Activated CD8-positive, alpha-beta memory T cell treated with anti-CD3 and anti-CD28 coated beads, Interleukin-2, amount 50 U/mL, for 4 hours (primary cell): Measurements from ENCODE around the gene SRC.

Experiments used
- DNase-seq: peaks from one replicate; pipeline ENCODE4 v3.0.0-alpha.2; 2020

Gene SRC

DNA sequence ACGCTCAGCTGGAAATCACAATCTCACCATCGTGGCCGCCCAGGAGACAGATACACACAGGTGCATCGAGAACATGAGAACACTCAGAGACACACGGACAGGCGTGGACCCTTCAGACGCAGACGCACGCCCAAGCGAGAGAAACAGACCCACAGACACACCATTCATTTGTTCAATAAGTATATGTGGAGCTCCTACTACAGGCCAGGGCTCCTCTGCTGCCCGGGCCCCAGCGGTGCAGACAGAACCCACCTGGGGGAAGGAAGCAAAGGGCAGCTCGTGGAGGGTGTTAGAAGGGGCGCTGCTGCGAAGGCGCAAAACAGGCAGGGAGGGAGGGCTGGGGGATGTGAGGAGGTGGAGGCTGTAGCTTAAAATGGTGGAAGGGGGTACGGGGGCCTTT, 39.2 kb downstream of the SRC start:
- DNase-seq: no peak

DNA sequence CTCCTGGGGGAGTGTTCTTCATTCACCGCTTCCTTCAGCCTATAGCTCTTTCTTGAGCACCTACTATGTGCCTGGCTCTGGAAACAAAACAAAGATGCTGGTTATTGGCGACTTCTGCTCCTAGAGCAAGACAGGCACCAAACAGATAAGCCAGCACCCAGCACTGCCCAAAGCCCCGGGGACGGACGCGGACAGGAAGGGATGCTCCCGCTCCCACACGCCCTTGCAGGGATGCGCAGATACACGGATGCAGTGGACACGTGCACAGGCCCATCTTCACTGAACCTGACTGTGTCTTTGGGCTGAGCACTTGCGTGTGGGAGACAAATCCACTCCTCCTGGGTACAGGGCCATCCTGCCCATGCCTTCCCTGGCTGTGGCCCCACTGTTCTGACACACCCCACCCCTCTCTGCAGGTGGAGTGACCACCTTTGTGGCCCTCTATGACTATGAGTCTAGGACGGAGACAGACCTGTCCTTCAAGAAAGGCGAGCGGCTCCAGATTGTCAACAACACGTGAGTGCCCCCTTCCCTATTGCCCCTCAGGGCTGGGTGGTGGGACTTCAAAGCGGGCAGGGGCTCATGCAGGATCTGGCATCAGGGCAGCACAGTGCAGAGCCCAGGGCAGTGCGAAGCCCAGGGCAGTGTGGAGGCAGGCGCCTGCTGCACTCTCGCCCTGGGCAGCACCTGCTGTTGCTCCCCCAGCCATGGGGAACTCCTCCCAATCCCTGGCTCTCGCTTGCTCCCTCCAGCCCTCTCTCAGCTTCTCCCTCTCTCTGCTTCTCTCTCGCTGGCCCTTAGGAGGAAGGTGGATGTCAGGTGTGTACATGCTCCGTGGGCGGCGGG, 39.9 kb downstream of the SRC start:
- no peak for DNase-seq

DNA sequence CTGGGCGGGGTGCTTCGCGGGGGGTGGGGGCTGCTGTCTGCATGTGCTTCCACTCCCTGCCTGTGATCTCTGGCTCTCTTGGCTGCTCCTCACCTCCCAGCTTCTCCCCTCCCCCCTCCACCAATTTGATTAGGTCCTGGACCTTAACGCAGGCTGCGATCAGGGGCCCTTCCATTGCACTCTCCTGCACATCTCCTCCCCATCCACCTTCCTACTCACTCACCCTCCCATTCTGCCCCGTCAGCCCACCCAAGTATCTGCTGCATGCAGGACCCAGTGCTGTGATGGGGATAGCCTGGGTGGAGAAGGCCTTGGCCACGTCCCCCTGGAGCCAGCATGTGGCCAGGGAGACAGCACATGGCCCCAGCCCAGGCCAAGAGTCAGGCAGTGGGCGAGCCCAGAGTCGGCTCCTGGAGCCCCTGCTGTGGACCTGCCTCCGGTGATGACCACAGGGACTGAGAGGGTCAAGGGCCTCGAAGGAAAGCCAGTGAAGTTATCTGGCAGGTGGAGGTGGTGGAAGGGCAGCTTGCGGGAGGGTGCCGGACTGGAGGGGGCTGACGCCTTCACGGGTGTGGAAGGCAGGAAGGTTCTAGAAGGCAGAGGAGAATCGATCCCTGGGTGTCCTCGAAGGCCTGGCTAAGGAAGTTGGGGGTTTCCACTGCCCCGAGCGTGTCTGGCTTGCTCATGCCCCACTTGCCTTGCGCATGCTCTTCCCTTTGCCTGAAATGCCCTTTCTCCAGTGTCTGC, 40.7 kb downstream of the SRC start:
- no peak for DNase-seq

DNA sequence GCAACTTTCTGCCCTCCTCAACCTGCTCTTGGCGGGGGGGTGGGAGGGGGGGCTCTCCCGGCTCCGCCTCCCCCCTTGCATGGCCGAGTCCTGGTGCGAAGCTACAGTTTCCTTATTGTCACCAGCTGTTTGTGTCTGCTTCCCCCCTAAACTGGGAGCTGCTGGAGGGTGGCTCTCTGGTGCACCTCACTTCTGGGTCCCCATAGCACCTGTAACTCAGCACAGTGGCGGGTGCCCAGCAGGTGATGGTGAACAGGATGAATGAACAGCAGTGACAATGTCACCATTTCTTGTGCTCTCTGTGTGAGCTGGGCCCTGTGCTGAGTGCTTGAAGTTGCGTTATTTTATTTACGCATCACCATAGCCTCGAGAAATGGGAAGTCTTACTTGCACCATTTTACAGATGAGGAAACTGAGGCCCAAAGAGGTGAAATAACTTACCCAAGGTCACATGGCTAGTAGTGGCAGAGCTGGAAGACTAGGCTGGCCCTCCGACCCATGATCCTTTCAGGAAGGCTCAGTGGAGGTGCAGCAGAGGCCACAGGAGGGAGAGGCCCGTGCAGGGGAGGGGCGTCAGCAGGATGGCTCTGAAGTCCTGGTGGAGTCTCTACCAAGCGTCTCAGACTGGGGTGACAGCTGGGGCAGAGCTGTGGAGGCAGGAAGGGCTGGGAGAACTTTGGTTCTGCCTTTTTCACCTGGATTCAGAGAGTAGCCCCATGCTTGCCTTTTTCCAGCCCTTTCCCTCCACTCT, 41.8 kb downstream of the SRC start:
- DNase-seq: no peak

DNA sequence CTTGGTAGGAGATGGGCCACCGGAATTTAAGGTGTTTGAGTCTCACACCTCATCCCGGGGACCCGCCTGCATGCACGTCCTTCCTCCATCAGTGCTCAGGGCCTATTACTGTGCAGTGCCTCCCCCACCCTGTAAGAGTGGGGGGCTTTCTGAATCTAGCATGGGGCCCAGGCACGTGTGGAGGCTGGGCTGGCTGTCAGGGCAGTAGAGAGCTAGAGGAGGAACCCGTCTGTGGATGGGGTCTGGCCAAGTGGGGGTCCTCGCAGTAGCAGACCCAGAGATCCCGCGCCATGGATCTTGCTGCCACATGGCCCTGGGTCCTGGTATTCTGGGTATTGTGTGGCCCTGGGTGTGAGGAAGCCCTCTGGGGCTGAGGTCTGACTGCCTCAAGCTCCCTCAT, 42.9 kb downstream of the SRC start:
- DNase-seq: no peak

DNA sequence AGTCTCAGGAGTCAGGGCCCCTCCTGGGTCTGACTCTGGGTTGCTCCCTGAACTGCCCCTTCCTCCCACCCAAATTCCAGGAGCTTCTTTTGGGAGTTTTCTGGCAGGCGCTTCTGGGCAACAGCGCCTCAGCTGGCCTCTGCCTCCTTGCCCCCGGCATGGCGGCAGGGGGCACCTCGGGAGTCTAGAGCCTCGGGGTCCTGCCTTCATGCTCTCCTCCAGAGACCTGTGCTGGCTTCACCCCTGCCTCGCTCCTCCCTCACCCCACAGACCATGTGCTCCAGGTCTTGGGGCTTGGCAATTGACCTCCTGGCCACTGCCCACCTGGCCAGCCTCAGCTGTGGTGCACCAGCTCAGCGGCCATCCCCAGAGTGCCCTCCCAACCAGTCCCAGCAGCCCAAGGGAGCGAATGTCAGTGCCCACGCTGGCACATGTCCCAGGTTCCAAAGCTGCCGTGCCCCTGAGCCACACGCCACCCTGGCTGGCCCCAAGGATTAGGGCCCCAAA, 43.4 kb downstream of the SRC start:
- no peak for DNase-seq

DNA sequence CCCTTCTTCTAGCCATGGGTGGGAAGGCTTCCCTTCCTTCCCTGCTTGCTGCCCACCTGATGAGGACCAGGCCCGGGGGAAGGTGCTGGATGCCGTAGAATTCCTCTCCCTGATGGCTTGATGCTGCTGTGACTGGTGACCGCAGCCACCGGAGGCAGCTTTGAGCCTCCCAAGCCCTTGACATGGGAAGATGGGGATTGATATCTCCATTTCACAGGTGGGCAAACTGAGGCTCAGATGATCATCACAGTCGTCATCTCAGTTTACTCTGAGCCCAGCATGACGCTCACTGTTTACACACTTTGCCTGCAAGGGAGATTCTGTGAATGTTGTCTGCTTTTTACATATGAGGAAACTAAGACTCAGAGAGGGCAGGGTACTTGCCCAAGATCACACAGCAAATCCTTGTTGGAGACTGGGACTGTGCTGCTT, 43.9 kb downstream of the SRC start:
- no peak for DNase-seq

DNA sequence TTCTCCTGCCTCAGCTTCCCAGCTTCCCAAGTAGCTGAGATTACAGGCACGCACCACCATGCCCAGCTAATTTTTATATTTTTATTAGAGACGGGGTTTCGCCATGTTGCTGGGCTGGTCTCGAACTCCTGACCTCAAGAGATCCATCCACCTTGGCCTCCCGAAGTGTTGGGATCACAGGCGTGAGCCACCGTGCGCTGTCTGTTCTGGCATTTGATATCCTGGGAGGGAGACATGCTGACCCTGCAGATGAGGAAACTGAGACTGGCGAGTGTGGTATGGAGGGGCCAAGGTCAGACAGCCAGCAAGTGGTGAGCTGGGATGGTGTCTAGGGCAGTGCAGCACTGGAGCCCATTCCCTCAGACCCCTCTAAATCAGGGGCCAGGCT, 44.6 kb downstream of the SRC start:
- no peak for DNase-seq

DNA sequence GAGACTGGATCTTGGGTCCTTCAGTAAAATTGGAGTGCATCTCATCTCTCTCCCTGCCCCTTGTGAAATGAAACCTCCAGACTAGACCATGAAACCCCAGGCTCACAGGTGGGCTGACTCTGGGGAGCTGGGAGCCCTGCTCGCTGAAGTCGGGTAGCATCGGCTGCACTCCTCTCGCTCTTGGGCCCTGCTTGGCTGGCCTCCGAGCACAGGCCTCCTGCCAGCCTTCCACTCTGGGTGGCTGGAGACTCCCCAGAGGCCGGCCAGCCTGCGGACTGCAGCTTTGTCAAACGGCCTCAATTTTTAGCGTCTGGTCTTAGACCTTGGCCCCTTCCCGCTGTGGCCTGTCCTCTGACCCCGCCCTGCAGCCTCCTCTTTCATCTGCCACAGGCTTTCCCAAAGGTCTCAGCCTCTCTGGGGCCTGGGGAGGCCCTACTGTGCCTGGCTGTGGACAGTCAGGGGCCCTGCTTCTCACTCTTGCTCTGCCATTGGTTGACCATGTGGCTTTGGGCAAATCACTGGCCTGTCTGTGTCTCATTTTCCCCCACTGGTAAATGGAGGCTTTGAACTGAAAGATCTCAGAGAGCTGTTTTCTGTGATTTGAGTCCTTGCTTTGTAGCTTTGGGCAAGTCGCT, 45.1 kb downstream of the SRC start:
- no peak for DNase-seq

DNA sequence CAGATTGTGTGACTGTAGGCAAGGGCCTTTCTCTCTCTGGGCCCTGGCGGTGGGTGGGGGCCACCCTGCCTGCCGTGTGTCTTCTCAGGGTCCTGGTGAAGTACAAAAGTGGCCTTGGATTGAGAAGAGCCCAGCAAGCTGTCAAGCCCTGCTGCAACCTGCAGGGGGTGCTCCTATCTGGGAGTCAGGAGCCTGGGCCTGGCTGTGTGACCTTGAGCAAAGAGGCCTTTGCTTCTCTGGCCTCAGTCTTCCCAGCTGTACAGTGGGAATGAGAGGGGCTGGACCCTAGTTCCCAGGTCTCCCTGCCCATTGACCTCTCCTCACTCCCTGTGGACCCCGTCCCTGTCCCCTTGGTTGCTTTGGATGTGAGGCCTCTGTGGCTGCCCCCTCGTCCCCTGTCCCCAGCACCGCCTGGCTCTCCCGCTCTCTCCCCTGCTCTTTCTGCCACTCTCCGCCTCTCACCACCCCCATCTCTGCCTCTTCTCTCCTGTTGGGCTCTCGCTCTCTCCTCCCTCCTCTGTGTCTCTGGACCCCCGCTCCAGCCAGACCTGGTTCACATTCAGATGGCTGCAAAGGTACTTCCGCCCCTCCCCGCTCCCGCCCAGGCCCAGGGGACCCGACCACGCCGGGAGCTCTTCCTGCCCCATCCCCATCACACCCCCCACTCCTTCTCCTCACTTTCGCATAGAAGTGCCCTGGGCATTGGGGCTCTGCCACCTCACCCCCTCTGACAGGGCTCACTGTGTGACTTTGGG, 46.7 kb downstream of the SRC start:
- no peak for DNase-seq

DNA sequence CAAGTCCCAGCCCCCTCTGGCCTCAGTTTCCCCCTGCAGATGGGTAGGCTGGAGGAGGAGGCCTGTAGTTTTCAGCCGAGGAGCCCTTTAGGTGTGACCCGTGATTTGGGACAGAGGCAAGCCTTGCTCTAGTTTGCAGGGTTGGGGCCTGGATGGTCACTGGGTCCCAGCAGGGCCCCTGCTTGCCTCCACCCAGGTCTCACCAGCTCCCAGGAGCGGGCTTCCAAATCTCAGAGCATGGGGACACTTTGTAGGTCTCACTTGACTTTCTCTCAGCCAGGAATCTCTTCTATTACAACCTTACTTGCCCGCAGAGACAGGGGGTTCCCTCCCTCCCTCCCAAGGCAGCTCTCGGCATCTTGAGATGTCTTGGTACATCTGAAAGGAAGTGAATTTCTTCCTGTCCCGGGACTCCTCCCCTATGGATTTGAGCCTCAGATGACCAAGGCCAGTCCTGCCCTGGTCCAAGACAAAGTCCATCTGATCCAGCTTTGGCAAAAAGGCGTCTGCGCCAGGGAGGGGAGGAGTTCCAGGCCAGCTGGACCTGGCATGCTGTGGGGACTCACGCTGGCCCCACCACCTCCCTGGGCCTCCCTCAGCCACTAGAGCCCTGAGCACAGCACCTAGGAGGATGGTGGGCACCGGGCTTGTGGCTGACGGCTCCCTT, 47.4 kb downstream of the SRC start:
- DNase-seq: no peak

DNA sequence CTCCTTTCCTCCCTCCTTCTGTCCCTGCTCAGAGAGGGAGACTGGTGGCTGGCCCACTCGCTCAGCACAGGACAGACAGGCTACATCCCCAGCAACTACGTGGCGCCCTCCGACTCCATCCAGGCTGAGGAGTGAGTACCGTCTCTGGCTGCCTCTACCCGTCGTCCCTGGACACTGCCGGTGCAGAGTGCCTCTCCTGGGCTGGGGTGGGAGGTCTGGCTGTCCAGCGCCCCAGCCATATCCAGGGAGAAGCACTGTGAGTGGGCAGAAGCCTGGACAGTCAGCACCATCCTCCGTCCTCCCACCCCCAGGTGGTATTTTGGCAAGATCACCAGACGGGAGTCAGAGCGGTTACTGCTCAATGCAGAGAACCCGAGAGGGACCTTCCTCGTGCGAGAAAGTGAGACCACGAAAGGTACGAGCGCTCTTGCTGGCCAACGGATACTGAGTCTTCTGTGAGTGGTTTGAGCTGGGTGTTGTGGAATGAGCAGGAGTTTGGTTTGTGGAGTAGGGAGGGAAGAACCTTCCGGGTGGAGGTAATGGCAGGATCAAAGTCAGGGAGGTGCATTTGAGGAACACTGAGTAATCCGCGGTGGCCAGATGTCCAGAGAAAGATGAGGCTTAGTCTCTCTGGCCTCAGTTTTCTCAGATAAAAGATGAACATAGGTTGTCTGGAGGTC, 48.1 kb downstream of the SRC start:
- no peak for DNase-seq

DNA sequence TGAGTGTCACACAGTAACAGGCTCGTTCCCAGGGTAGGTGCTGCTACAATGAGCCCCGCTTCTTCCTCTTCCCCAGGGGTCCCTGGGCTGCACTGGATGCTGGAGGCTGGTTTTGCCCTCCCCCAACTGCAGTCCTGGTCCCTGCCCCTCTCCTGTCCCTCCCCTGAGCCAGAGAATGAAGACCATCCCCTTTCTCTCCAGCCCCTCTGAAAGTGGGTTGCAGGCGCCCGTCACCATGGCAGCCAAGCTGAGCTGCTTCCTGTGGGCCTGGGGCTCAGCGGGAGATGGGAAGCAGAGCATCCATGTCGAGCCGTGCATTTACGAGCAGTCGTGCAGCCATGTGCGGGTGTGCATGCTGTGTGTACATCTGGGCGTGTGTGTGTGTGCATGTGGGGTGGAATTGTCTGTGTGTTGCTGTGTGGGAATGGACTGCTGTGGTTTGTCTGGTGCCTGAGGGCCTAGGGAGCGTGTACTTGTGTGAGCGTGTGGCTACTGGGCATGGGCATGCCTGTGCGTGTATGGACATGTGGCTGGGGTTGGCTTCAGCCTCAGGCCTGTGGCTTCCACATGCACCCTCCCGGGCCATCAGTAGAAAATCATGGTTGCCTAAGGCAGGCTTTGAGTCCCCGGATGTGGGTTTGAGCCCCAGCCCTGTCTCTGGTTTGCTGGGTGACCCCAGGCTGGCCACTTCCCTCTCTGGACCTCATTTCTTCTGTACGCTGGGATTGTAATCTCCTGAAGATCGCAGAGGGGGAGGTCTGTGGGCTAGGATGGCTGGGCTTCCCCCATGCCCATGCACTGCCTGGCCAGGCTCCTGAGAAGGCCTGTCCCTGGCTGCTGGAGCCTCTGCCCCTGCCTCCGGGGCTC, 48.8 kb downstream of the SRC start:
- DNase-seq: no peak

DNA sequence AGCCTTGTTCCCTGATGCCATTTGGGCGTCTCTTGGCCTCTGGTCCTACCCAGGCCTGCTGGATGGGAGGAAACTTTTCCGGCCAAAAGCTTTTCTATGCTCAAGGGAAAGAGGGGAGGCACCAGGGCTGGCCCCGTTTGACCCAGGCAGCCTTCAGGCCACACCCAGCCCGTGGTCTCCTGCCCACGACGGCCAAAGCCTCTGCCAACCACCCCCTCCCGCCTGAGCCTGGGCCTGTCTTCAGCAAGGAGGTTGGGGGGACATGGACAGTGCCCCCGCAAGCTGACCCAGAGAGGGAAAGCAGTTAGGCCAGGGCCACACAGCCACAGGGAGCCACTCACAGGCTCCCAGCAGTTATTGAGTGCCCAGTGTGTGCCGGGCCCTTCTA, 49.5 kb downstream of the SRC start:
- no peak for DNase-seq

DNA sequence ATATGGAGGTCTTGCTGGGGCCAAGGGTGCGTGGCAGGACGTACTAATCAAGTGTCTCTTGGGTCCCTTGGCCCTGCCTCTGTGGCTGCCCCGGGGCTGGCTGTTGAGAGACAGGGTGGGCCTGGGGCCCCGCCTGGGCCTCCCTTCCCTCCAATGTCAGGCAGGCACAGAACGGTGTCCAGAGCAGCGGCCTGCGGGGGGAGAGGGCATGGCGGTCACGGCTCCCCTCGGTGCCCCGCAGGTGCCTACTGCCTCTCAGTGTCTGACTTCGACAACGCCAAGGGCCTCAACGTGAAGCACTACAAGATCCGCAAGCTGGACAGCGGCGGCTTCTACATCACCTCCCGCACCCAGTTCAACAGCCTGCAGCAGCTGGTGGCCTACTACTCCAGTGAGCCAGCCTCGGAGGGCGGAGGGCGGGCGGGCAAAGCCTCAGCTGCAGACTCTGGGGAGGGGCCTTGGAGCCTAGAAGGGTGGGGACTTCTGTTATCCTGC, 50.0 kb downstream of the SRC start:
- no peak for DNase-seq

DNA sequence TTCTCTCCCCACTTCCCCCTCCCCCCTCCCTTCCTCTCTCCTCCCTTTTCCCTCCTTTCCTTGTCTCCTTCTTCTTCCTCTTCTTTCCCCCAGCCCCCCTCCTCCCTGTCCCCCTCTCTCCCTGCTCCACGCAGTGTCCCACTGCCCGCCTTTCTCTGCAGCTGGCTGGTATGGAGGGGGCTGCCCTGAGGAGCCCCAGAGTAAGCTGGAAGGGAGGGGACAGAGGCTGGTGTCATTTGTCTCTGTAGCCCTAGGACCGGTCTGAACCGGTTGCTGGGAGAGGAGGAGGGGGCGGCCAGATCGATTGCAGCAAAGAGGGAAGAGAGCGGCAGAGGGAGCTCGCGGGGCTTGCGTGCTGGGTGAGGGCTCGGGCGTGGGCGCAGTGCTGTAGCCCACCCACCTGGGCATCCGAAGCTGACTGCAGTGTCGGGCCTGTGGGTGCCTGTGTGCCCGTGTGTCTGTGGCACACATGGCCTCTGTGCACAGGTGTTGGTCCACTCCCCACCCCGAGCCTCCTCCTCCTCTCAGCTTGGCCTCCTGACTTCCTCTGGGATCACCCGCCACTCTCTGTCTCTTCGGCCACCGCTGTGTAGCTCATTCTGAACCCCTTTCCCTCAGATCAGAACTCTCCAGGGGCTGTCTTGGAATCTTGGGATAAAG, 50.6 kb downstream of the SRC start:
- no peak for DNase-seq

DNA sequence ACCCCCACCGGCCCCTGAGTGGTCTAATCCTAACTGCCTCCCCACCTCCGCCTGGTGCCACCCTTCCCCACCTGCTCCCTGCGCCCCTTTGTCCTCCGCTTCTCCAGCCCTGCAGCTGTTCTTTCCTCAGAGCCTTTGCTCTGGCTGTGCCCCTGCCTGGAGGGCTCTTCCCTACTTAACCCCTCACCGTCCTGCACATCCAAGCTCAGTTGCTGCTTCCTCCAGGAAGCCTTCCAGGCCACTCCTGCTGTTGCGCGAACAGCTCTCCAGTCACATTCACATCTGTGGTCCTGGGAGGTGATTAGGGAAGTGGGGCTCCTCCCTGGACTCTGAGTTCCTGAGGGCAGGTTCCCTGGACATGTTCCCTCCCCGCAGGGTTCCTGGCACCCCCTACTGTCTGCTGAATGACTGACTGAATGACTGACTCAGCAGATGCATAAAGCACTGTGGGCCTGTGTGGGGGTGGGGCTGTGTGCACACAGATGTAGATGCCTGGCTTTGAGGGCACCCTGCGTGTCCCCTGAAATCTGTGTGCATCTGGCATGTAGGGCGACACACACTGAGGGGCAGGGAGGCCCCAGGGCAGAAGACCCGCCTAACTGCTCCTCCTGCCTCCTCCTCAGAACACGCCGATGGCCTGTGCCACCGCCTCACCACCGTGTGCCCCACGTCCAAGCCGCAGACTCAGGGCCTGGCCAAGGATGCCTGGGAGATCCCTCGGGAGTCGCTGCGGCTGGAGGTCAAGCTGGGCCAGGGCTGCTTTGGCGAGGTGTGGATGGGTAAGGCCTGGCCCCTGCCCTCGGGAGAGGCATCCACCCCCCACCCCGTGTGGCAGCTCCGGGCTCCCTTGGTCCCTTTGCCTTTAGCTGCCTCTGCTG, 51.4 kb downstream of the SRC start:
- DNase-seq: no peak
